Right cardiac atrium (tissue), 5 donors: ENCODE results near the gene NR2E1. TPM values are rescaled to one million over a fixed set of nuclear protein-coding genes. Genes with fewer than 3 reads are reported as not detected.

Source experiments
- ATAC-seq, 2 donors: fragments of 200-7000 bp; cut with Tn5 transposase; one replicate each; pipeline versions ENCODE4 v1.8.0 to v1.9.1; 2020; ENCODE audit warnings: moderate library complexity in 2 of 2, mild to moderate bottlenecking in 1 of 2
- DNase-seq, 3 donors: peaks; one replicate each; pipeline ENCODE4 v3.0.0-alpha.2; 2020
- H3K27ac ChIP-seq: one replicate; pipeline ENCODE4 v1.5.1; 2013; ENCODE audit warnings: mild to moderate bottlenecking, low read length, control low read depth, moderate library complexity
- H3K27me3 ChIP-seq: one replicate; pipeline ENCODE4 v1.6.1; 2013; ENCODE audit not compliant: control insufficient read depth, insufficient read depth
- H3K4me1 ChIP-seq: one replicate; pipeline ENCODE4 v1.6.1; 2013; ENCODE audit warnings: low read length; ENCODE audit not compliant: control insufficient read depth, insufficient read depth
- H3K4me3 ChIP-seq: one replicate; pipeline ENCODE4 v1.5.1; 2013; ENCODE audit warnings: low read length, control low read depth
- H3K9me3 ChIP-seq: one replicate; pipeline ENCODE4 v1.6.1; 2013; ENCODE audit warnings: low read length; ENCODE audit not compliant: control insufficient read depth
- WGBS: extraction: QIAGEN DNeasy Blood & Tissue Kit; methylation state at CpG from one replicate; pipeline ENCODE4 v1.1.7; 2013; 5-methylcytosine and 5-hydroxymethylcytosine counted together
- intact Hi-C, 4 donors: fragments of 100-400 bp; cut with DNase I; formaldehyde crosslinking; loops; one replicate each; pipeline versions ENCODE4 v1.11.0 to v1.14.0; 2022 to 2023
- polyA plus RNA-seq: library from polyadenylated mRNA; stranded (reverse); fragments of 200-250 nt; gene quantifications from one replicate; pipeline ENCODE4 v1.2.3, GENCODE V29; 2013
- total RNA-seq, 4 donors: library from RNA; stranded (reverse); fragmentation: NEBNext Ultra II Directional; extraction: Animal tissue kit (Norgen Biotek cat#: 25700); gene quantifications; one replicate each; pipeline ENCODE4 v1.2.1, GENCODE V29; 2021
- donor health status: healthy with polysubstance abuse.
- donor health status: DM: no; HTN: yes; CAD: no.
- donor health status: DM: no; HTN: no; CAD: no.
- donor health status: DM: no; HTN: yes; CAD: no; lungs with severe emphysema.
- donor health status: DM: yes; HTN: yes; CAD: no.

The NR2E1 gene
- total and polyA plus RNA-seq, 5 donors = not detected

DNA sequence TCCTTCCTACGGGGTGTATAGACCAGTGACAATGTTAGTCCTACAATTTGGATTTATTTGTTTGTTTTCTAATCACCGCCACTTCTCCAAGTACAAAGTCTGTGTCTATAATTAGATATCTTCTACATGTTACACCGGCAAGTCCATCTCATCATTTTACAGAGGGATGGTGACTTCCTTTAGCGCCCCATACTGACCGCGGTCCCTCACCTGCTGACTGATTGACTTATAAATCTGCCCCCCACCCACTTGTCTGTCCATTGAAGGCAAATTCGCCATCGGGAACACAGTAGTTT is 8.9 kb upstream of the NR2E1 start:
- Histone ChIP-seq H3K4me3 (no peak overlapping the region), H3K9me3 (no peaks in the 10 kb centered on the region), H3K27me3 (peaks cover 2% of the 10 kb centered on the region), H3K27ac (no peak overlapping the region), H3K4me1 (peaks cover 3% of the 10 kb centered on the region)
- ATAC-seq = no peak
- WGBS = 9% methylated on average over 8 of the region's 8 CpGs
- DNase-seq = no peak
- intact Hi-C loops = no loop called here

- intact Hi-C loops = no loop called here
- Histone ChIP-seq H3K27me3 (peaks cover 2% of the 10 kb centered on the region), H3K4me1 (peaks cover 3% of the 10 kb centered on the region), H3K9me3 (no peaks in the 10 kb centered on the region), H3K27ac (no peak overlapping the region), H3K4me3 (peak overlapping the region; percentile 42)
- ATAC-seq = peak in 1 of 2 donors; percentile 43
- 2% methylated on average over 60 of the region's 60 CpGs for WGBS
- no peak for DNase-seq
Observed at GRCh38 chr6:108157234-108157980, 8.4 kb upstream of the NR2E1 start.

DNA sequence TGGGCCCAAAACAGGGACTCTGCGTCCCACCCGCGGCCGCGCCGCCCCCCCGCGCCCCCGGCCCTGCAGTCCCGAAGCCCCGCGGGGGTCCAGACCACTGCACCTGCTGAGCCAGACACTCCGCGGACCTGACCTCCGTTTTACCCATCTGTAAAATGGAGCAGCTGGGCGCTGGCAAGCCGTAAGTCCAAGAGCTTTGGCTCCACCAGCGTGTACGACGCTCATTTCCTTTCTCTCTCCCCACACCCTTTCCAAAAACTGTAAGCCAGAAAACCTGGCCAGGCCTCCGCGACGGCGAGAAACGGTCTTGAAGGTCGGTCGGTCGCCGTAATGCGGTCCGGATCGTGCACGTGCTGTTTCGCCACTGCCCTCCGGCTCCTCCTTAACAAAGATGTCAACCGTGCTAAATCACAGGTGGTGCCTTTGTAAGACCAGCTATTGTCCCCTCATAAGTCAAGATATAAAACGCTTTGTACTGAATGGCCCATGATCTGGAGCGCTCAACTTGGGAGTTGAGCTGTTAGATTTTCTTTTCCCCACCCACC is 7.8 kb upstream of the NR2E1 start:
- Histone ChIP-seq H3K9me3 (no peaks in the 10 kb centered on the region), H3K27ac (no peak overlapping the region), H3K27me3 (peaks cover 2% of the 10 kb centered on the region), H3K4me1 (peaks cover 3% of the 10 kb centered on the region), H3K4me3 (peak overlapping the region; percentile 42)
- DNase-seq (no peak), ATAC-seq (no peak)
- intact Hi-C loops = no loop called here
- WGBS = 5% methylated on average over 38 of the region's 38 CpGs

DNA sequence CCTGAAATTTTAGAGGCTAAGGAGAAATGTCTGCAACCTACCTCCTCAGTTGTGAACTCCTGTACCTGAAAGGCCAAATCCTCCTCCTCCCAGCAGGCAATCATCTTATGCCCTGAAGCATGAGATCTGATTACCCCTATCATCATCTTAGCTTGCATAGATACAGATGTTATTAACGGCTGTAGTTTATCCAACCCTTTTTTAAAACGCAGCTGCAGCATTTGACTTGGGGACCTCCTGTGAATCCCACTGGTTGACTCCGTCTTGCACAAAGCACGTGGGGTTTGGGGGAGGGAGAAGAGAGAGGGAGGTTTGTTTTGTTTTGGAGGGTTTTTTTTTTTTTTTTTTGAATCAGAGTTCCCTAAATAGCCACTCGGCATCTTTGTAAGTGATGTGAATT is 5.8 kb upstream of the NR2E1 start:
- H3K27me3 ChIP-seq = no peaks in the 10 kb centered on the region
- no peaks in the 10 kb centered on the region for H3K9me3 ChIP-seq
- peaks cover 3% of the 10 kb centered on the region for H3K4me1 ChIP-seq
- 15% methylated on average over 5 of the region's 5 CpGs for WGBS
- no peak overlapping the region for H3K27ac ChIP-seq
- intact Hi-C loops = no loop called here
- no peak overlapping the region for H3K4me3 ChIP-seq
- ATAC-seq = no peak
- DNase-seq = no peak

GRCh38 chr6:108161724-108162282 is 4.0 kb upstream of the NR2E1 start:
- intact Hi-C loops = no loop called here
- Histone ChIP-seq H3K27me3 (no peaks in the 10 kb centered on the region), H3K4me3 (no peak overlapping the region), H3K4me1 (peaks cover 6% of the 10 kb centered on the region), H3K27ac (no peak overlapping the region), H3K9me3 (no peaks in the 10 kb centered on the region)
- DNase-seq (no peak), ATAC-seq (no peak)
- 7% methylated on average over 3 of the region's 3 CpGs for WGBS

- Histone ChIP-seq H3K27me3 (no peaks in the 10 kb centered on the region), H3K9me3 (no peaks in the 10 kb centered on the region), H3K27ac (no peak overlapping the region), H3K4me1 (peaks cover 4% of the 10 kb centered on the region), H3K4me3 (no peak overlapping the region)
- 2% methylated on average over 6 of the region's 6 CpGs for WGBS
- intact Hi-C loops = no loop called here
- no peak for DNase-seq
- no peak for ATAC-seq
Observed at GRCh38 chr6:108163267-108163643, 2.6 kb upstream of the NR2E1 start.

GRCh38 chr6:108163644-108164542 is 1.9 kb upstream of the NR2E1 start:
- Histone ChIP-seq H3K4me3 (no peak overlapping the region), H3K27ac (no peak overlapping the region), H3K27me3 (no peaks in the 10 kb centered on the region), H3K4me1 (peaks cover 4% of the 10 kb centered on the region), H3K9me3 (no peaks in the 10 kb centered on the region)
- DNase-seq (no peak), ATAC-seq (no peak)
- intact Hi-C loops = no loop called here
- WGBS = 5% methylated on average over 41 of the region's 41 CpGs

DNA sequence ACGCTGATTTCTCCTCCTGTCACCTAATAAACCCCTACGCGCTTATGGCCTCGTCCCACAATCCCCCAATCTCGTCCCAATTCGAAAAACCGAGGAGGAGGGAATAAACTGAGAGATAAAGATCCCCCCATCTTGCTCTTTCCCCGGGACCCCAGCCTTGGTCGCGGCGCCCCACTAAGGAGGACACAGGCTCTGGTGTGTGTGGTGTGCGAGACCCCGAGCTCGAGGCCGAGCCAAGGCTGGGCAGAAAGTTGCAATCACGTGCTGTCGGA is 1.3 kb upstream of the NR2E1 start:
- H3K27ac ChIP-seq = no peak overlapping the region
- no peak overlapping the region for H3K4me3 ChIP-seq
- H3K27me3 ChIP-seq = no peaks in the 10 kb centered on the region
- ATAC-seq (no peak), DNase-seq (no peak)
- H3K4me1 ChIP-seq = peaks cover 4% of the 10 kb centered on the region
- no peaks in the 10 kb centered on the region for H3K9me3 ChIP-seq
- 1% methylated on average over 17 of the region's 17 CpGs for WGBS
- intact Hi-C loops = no loop called here

- Histone ChIP-seq H3K27me3 (no peaks in the 10 kb centered on the region), H3K27ac (no peak overlapping the region), H3K9me3 (no peaks in the 10 kb centered on the region), H3K4me1 (peaks cover 4% of the 10 kb centered on the region), H3K4me3 (no peak overlapping the region)
- WGBS = 3% methylated on average over 69 of the region's 69 CpGs
- ATAC-seq (no peak), DNase-seq (no peak)
- intact Hi-C loops = no loop called here
Observed at GRCh38 chr6:108164815-108165706, 761 bp upstream of the NR2E1 start.

DNA sequence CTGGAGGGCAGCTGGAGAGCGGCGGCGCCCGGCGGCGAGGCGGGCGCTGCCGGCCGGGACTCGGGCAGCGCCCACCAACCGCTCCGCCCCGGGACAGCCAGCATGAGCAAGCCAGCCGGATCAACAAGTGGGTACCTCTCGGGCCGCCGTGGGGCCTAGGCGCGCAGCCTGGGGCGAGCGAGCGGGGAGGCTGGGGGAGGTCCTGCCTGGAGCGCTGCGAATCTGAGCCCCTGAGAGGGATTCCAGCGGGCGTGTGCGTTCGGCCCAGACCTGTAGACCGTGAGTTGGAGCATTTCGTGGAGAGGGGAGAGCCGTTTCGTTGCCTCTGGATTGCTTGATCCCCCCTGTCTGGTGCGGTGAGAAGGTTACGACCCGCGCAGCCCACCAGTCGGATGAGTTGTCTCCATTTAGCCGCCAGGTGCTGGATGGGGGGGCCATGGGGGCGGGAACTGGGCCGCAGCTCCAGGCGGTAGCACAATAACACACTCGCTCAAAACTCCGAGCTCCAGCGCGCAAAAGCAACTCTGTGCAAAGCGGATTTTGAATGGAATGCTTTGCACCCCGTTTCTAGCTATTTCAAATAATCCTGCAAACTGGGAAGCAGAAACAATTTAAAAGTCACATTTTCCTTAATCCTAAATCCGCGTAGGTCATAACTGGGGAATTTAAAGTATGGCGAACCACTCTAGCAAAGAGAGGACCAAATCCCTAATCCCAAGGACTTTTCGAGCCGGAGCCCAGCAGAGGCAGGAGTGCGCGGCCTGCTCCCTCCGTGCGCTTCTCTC is 1.0 kb downstream of the NR2E1 start:
- whole genome bisulfite sequencing = 9% methylated on average over 58 of the region's 58 CpGs
- H3K27ac ChIP-seq = no peak overlapping the region
- ATAC-seq (no peak), DNase-seq (no peak)
- intact Hi-C loops = no loop called here
- no peaks in the 10 kb centered on the region for H3K9me3 ChIP-seq
- no peak overlapping the region for H3K4me3 ChIP-seq
- H3K4me1 ChIP-seq = peaks cover 4% of the 10 kb centered on the region
- H3K27me3 ChIP-seq = no peaks in the 10 kb centered on the region
